ENCODE measurements around the gene PLEKHA7. TPM values are rescaled to one million over a fixed set of nuclear protein-coding genes. Genes with fewer than 3 reads are reported as not detected.

The PLEKHA7 gene
- total and polyA plus RNA-seq, 2 of the 8 experiments (the other 6 are each of a cell fraction or from before 2014, with no cell fraction given): 11.4 to 25.6 TPM

GRCh38 chr11:16799890-16800289, 214.3 kb downstream of the PLEKHA7 start:
- Histone ChIP-seq H3K4me2 (ENCODE audit: insufficient read depth in 1 of 2, low read depth in 2 of 2, low read length in 2 of 2) (no peak overlapping the region), H3K18ac (ENCODE audit: extremely low read depth, low read length) (no peak overlapping the region), H3K9me3 (ENCODE audit: insufficient read depth in 2 of 2, low read depth in 1 of 2, low read length in 1 of 2) (no peaks in the 10 kb centered on the region), H2BK120ac (replicated peaks; ENCODE audit: low read depth, low read length) (no peak overlapping the region), H2BK20ac (ENCODE audit: low read length) (no peak overlapping the region), H4K8ac (ENCODE audit: extremely low read depth, insufficient read depth, low read length) (no peak overlapping the region), H4K91ac (replicated peaks; ENCODE audit: insufficient read length, low read length) (no peak overlapping the region), H3K79me2 (ENCODE audit: control insufficient read depth in 1 of 2, insufficient read depth in 2 of 2, low read length in 2 of 2) (no peaks in the 10 kb centered on the region), H2AFZ (ENCODE audit: low read length) (no peak overlapping the region), H3K79me1 (ENCODE audit: low read depth, low read length) (no peaks in the 10 kb centered on the region), H3K23ac (ENCODE audit: insufficient read length) (no peak overlapping the region), H2BK15ac (ENCODE audit: low read length) (no peak overlapping the region), H3K23me2 (ENCODE audit: low read depth, low read length) (no peaks in the 10 kb centered on the region), H3K56ac (replicated peaks; ENCODE audit: insufficient read length, low read depth, low read length) (no peak overlapping the region), H4K20me1 (replicated peaks in 1 of 2; ENCODE audit: control insufficient read depth in 1 of 2, insufficient read depth in 2 of 2, low read length in 2 of 2) (no peaks in the 10 kb centered on the region), H4K5ac (ENCODE audit: insufficient read length, low read depth, low read length) (no peak overlapping the region), H3K4ac (replicated peaks; ENCODE audit: insufficient read length, low read depth, low read length) (no peak overlapping the region), H3K27ac (ENCODE audit: low read depth, low read length) (no peak overlapping the region), H3K9ac (replicated peaks in 1 of 4; ENCODE audit: extremely low read depth in 1 of 4, low read depth in 3 of 4, low read length in 3 of 4) (no peak overlapping the region), H3K27me3 (replicated peaks in 1 of 4; ENCODE audit: control insufficient read depth in 3 of 4, extremely low read depth in 1 of 4, insufficient read depth in 3 of 4, low read length in 3 of 4) (no peaks in the 10 kb centered on the region), H2BK12ac (ENCODE audit: low read depth, low read length) (no peak overlapping the region), H3K4me3 (ENCODE audit: extremely low read depth in 1 of 4, insufficient read depth in 2 of 4, low read depth in 3 of 4, low read length in 4 of 4) (no peak overlapping the region), H2BK5ac (ENCODE audit: low read depth, low read length) (no peak overlapping the region), H2AK5ac (ENCODE audit: low read depth, low read length) (no peak overlapping the region), H3K36me3 (ENCODE audit: control insufficient read depth in 2 of 4, insufficient read depth in 4 of 4, low read length in 3 of 4) (peaks cover 0 to 4% (median 0%) of the 10 kb centered on the region in 4 experiments; a peak in 3 of 8 replicates), H3K14ac (ENCODE audit: insufficient read length) (no peak overlapping the region), H3K4me1 (replicated peaks in 1 of 4; ENCODE audit: control insufficient read depth in 3 of 4, insufficient read depth in 4 of 4, low read length in 3 of 4) (no peaks in the 10 kb centered on the region)
- FAIRE-seq: no peak
- ChIA-PET POLR2A (ENCODE audit: partially characterized antibody) (no interaction called here), CTCF (ENCODE audit: partially characterized antibody) (interaction anchor here (2.8 to 3.5 kb wide), 4 partner anchors 10 to 263 kb away, joined by 17 to 28 read pairs (median 22); no protein-coding TSS in a partner anchor)
- no peak for DNase-seq (ENCODE audit: low read depth in 1 of 2, low spot score in 2 of 2)
- TF ChIP-seq EGR1 (IDR thresholded peaks at IDR 0.05; ENCODE audit: borderline replicate concordance, low read depth, low read length) (no peak), ASH2L (IDR thresholded peaks at IDR 0.05; ENCODE audit: low read length) (no peak), HDAC6 (IDR thresholded peaks at IDR 0.05; ENCODE audit: low read depth, low read length) (no peak), HDAC2 (IDR thresholded peaks at IDR 0.05; ENCODE audit: borderline replicate concordance in 1 of 2, low read depth in 2 of 2, low read length in 2 of 2) (no peak), USF2 (IDR thresholded peaks at IDR 0.05; ENCODE audit: low read length) (no peak), ATF3 (IDR thresholded peaks at IDR 0.05; ENCODE audit: insufficient read depth, low read depth, low read length) (no peak), YY1 (IDR thresholded peaks at IDR 0.05; ENCODE audit: low read depth, low read length) (no peak), MAFK (IDR thresholded peaks at IDR 0.05; ENCODE audit: low read depth, low read length) (no peak)
